KBM-7 (cell line): ENCODE measurements around the gene ZIK1.

ENCODE experiments used
- DNase-seq: peaks from one replicate; pipeline ENCODE4 v3.0.0-alpha.2; 2015
- in situ Hi-C: fragments of 300-500 bp; cut with MboI; formaldehyde crosslinking; loops from 2 replicates; pipeline ENCODE4 v1.14.3; 2020; ENCODE audit warnings: low sequenced_read_pairs, low pct_unique_long_range_greater_than_20kb, mixed read lengths

The ZIK1 gene

GRCh38 chr19:57583521-57584416 lies at the start of gene ZIK1:
Gene ZIK1, plus strand, starts transcription at chr19:57584145. Its CDS starts 212 bp downstream, at chr19:57584357.
- no peak for DNase-seq
- in situ Hi-C loops: no loop called here

GRCh38 chr19:57537953-57538547 lies 45.9 kb upstream of the ZIK1 start:
- in situ Hi-C loops: no loop called here
- DNase-seq: peak; percentile 25

DNA sequence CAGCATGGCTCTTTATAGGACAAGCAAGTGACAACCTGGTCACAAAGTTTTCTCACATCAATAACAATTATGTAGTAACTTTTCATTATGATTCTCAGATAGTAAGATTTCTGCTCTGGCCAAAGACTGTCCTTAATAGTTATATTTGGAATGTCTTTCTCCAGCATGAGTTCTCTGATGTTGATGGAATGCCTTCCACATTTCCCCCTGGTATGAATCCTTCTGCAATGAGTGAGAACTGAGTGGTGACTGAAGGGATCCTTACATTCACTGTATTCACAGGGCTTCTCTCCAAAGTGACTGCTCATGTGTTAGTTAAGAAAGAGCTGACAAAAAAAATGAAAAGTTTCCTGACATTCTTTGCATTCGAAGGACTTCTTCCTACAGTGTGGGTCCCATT lies 37.4 kb upstream of the ZIK1 start:
- no peak for DNase-seq
- in situ Hi-C loops: no loop called here

DNA sequence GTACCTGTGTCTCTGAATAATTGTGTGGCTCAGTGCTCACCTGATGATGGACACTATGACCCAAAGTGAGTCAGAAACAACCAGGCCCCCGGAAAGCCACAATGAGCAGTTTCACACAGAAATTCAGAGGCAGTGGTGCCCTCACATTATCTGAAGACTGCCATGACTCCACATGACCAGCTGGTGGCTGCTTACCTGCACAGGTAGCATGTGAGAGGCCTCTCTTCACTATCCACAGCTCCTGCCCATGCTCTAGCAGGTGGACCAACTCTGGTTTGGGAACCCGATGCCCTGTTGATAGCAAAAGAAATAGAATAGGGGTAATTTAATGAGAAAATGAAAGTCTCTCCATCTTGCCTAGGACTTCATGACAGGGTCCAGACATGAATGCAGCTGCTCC lies 31.5 kb upstream of the ZIK1 start:
- no peak for DNase-seq
- in situ Hi-C loops: no loop called here

DNA sequence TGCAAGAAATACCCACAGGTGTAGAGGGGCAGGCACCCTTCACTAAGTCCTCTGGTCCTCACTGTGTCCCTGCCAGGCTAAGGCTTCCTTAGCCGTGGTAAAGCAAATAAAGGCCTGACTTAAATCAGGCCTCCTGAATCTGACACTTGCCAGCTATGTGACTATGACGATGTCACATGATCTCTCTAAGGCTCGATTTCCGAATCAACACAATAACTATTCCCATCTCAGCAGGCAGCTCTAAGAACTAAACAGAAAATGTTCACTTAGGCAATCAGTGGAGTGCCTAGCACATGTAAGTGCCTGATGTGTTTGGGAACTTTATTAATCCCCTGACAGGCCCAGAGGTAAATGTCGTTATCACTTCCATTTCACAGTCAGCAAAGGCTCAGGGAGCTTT lies 26.3 kb upstream of the ZIK1 start:
- in situ Hi-C loops: no loop called here
- DNase-seq: no peak

GRCh38 chr19:57558525-57558924 lies 25.4 kb upstream of the ZIK1 start:
- in situ Hi-C loops: no loop called here
- DNase-seq: no peak

GRCh38 chr19:57559008-57559403 lies 24.9 kb upstream of the ZIK1 start:
- in situ Hi-C loops: no loop called here
- peak; percentile 20 for DNase-seq

GRCh38 chr19:57559404-57560025 lies 24.4 kb upstream of the ZIK1 start, which contains the start of gene ZNF550:
Gene ZNF550, minus strand, starts transcription at chr19:57559863. Its CDS starts 181 bp downstream, at chr19:57559682.
- in situ Hi-C loops: no loop called here
- DNase-seq: peak; percentile 92

DNA sequence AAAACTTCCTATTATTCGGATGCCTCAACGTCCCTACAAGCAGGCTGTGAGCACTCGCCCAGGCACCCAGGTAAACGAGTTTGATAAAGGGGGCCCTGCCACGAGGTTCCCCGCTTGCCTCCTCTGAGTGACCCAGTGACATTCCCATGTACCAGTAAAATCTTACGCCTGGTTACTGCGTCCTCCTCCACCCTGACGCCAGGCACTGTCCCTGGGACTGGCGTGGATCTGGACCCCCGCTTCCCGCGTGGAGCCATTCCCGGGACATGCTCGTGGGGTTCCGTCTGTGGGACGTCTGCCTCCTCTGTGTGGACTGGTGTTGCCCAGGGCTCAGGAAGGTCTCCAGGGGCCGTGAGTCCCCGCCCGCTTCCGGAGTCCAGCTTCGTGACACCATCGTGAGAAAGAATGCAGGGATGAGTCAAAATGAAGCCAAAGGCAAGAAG lies 23.9 kb upstream of the ZIK1 start:
- in situ Hi-C loops: no loop called here
- no peak for DNase-seq

DNA sequence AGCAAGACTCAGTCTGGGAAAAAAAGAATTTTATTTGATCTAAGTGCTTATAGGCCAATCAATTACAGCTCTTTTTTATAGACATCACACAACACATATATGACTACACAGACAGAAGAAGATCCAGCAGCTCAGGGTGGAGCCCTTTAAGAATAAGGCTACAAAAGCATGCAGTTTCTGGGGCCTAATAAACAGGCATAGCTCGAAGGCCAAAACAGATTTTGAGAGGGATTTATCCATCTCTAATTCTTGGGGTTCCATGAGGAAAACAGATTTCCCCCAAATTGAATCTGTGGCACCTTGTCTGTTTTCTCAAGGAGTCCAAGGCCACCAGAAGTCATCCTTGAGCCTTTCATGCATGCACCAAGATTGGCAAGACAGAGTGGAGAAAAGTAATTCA lies 20.4 kb upstream of the ZIK1 start:
- no peak for DNase-seq
- in situ Hi-C loops: no loop called here

- in situ Hi-C loops: no loop called here
- peak; percentile 34 for DNase-seq
Observed at GRCh38 chr19:57566396-57567265, 17.3 kb upstream of the ZIK1 start.

GRCh38 chr19:57570707-57571106 lies 13.2 kb upstream of the ZIK1 start:
- in situ Hi-C loops: no loop called here
- no peak for DNase-seq

DNA sequence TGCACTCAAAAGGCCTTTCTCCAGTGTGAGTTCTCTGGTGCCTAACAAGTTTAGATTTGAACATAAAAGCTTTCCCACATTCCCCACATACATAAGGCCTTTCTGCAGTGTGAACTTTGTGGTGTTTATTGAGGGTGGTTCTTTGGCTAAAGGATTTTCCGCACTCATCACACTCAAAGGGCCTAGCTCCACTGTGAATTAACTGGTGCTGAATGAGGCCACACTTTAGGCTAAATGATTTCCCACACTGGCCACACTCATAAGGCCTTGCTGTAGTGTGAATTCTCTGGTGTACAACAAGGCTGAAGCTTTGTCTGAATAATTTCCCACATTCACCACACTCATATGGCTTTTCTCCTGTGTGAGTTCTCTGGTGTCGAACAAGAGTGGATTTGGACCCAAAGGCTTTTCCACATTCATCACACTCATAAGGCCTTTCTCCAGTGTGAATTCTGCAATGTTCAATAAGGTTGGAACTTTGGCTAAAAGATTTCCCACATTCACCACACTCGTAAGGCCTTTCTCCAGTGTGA lies 11.5 kb upstream of the ZIK1 start:
- in situ Hi-C loops: no loop called here
- no peak for DNase-seq

DNA sequence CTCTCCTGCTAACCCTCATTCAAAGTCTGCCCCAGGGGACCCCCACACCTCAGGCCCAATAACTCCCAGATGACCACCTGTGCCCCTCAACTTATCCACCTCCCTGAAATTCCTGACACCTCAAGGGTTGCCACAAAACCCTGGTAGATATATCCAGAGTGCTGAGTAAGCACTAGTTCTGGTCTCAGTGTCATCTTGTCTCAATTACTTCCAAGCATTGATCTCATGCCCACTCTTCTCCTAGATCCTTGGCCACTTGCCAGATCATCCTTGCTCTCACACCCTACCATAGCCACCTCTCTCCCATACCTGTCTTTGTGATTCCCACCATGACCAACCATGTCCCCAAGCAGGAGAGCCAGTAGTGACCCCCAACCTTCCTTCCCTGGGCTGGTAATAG lies 7.3 kb upstream of the ZIK1 start:
- DNase-seq: no peak
- in situ Hi-C loops: no loop called here

GRCh38 chr19:57578487-57579205 lies 5.3 kb upstream of the ZIK1 start, which contains the start of gene ZNF416:
Gene ZNF416, minus strand, starts transcription at chr19:57578911. Its CDS starts 207 bp downstream, at chr19:57578704.
- DNase-seq: peak; percentile 98
- in situ Hi-C loops: no loop called here

GRCh38 chr19:57583104-57583520 lies 833 bp upstream of the ZIK1 start:
- no peak for DNase-seq
- in situ Hi-C loops: no loop called here

GRCh38 chr19:57587529-57587928 lies 3.6 kb downstream of the ZIK1 start:
- no peak for DNase-seq
- in situ Hi-C loops: no loop called here

DNA sequence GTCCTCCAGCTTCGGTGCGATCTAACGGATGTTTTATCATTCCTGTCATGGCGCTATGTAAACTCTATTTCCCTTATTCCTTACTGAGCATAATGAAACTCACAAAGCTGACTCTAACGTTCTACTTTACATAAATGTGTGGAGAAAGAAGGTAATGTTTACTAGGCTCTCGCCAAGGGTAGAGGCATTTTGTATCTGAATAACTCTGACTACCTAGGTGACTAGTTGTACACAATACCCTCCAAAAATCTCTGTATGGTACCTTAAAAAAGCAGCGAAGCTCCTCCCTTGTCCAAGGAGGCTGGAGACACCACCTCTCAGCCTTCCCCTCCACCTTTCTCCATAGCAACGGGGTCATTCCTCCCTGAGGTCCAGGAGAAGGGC lies 15.4 kb downstream of the ZIK1 start:
- in situ Hi-C loops: no loop called here
- DNase-seq: no peak
